ENCODE measurements around the gene UCP3.

The UCP3 gene

GRCh38 chr11:74018331-74019005 is 9.6 kb upstream of the UCP3 start:
- FAIRE-seq: no peak

GRCh38 chr11:74017631-74018030 is 8.7 kb upstream of the UCP3 start:
- no peak for FAIRE-seq

GRCh38 chr11:74015919-74016684 is 7.2 kb upstream of the UCP3 start:
- no peak for FAIRE-seq

GRCh38 chr11:74014880-74015279 is 6.0 kb upstream of the UCP3 start:
- FAIRE-seq: no peak

- FAIRE-seq: no peak
Measured at GRCh38 chr11:74013141-74013540, 4.3 kb upstream of the UCP3 start.

DNA sequence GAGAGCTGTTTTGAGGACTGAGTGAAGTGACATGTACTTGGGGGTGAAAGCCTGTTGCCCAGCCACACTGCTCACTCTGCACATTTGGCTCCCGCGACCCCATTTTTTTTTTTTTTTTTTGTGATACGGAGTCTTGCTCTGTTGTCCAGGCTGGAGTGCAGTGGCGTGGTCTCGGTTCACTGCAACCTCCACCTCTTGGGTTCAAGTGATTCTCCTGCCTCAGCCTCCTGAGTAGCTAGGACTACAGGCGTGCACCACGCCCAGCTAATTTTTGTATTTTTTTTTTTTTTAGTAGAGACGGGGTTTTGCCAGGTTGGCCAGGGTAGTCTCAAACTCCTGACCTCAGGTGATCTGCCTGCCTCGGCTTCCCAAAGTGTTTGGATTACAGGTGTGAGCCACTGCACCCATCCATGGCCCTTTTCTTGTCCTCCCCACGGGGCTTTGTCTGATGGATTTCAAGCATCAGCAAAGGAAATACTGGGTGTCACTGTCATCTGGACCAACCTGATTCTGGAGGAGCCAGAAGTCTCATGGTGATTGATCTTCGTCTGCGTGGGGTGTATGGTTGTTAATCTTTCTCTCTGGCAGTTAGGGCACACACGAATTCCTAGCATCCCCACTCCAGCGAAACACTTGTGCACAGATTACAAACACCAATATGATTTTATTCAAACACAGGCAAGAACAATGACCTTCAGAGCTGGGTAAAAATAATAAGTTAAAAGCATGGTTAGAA is 3.4 kb upstream of the UCP3 start:
- FAIRE-seq: no peak

- FAIRE-seq: no peak
Measured at GRCh38 chr11:74011360-74012073, 2.6 kb upstream of the UCP3 start.

DNA sequence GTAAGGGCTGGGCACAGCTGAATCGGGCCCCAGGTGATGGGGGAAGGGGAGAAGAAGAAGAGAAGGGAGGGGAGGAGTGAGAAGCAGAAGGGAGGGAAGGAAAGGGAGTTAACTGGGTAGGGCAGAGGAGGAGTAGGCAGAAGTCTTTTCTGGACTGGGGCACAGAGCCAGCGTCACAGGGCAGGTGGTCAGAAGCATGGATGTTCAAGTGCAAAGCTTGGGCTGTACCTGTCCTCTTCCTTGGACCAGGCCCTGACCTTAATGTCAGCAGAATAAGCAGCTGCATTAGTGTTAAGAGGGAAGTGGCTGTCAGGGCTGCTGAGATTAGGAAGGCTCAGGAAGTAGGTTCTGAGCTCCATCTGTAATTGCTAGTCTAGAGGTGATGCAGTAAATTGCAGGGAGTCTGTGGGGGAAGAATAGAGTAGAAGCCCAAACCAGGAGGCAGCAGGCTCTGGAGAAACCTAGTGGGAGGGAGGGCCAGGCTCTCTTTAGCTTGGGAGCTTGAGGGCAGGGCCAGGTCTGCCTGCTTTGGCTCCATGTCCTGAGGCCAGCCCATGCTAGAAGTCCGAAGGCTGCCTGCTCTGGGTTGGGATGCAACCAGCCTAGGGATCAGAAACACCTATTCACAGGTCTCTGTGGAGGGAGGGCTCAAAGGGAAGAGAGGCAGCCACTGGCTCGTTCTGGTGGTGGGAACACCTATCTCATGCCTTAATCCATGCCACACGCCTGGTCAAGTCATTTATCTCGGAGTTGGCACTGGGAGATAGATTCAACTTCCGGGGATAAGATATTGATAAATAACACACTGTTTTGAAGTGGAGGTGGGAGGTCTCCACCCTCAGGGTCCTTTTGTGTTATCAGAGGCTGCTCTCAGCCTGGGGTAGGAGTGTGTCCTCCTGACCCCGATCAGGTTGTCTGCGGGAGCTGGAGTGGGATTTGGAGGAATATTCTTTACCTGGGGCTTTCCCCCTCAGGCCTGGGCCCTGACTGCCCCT is 1.7 kb upstream of the UCP3 start:
- FAIRE-seq: no peak

- FAIRE-seq: no peak
Measured at GRCh38 chr11:74009675-74010305, 905 bp upstream of the UCP3 start.

- no peak for FAIRE-seq
Measured at GRCh38 chr11:74009230-74009547, 304 bp upstream of the UCP3 start.

GRCh38 chr11:74007691-74008372 is 1.1 kb downstream of the UCP3 start:
- no peak for FAIRE-seq

- no peak for FAIRE-seq
Measured at GRCh38 chr11:74006743-74007304, 2.1 kb downstream of the UCP3 start.

- FAIRE-seq: no peak
Measured at GRCh38 chr11:74005721-74006517, 3.0 kb downstream of the UCP3 start.

DNA sequence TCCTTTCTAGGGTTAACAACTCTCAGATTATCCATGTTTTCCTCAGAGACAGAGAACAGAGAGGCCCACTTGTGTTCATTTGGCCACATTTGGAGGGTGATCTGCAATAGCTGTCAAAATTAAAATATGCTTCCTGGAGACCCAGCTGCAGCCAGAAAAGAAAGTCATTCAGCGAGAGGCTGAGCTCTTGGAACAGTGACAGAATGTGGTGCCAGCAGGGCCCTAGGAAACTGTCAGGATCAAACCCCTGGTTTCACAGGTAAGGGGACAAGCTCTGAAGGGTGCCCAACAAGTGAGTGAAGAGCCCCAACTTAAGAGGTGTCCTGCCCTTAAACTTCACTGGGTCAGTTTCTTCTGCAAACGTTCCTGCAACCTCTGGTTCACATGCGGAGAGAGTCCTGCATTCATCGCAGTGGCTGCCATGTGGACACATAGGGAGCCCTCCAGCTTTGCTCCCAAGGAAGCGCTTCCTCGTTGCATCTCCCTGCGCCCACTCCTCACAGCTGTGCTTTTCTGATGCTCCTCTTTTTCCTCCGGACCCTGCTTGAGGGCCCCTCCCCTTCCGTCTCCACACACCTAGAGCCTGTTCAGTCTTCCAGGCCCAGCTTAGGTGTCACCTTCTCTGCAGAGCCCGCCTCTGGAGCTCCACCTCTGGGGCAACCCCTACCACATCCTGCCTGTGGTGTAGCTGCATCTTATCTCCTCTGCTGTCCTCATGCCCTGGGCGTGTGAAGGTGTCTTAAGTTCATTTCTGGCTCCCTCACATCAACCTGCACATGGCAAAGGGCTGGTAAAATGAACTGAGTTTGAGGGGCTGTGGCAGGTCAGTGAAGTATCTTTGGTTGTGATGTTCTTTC is 3.9 kb downstream of the UCP3 start:
- FAIRE-seq: no peak

DNA sequence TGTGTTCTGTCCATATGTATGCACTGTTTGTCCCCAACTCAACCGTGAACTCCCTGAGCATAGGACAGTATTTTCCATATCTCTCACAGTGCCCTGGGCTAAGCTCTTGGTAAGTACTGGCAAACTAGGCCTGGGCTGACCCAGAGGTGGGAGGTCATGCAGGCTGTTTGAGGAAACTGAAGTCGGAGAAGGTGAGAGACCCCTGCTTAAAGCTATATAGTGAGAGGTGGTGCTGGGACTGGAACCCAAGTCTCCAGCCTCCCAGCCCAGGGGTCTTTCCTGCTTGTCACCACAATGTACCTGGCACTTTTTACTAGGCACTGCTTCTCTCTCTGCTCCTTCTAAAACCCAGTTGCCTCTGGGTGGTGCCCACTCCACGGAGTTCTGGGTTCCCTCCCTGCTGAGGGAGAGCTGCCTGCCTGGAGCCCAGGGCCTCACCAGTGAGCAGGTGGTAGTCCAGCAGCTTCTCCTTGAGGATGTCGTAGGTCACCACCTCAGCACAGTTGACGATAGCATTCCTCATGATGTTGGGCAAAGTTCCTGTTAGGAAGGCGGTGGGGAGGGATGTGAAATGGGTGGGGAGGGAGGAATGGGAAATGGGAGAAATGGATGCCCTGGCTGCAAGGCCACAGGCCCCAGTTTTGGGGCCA is 4.7 kb downstream of the UCP3 start:
- FAIRE-seq: no peak

DNA sequence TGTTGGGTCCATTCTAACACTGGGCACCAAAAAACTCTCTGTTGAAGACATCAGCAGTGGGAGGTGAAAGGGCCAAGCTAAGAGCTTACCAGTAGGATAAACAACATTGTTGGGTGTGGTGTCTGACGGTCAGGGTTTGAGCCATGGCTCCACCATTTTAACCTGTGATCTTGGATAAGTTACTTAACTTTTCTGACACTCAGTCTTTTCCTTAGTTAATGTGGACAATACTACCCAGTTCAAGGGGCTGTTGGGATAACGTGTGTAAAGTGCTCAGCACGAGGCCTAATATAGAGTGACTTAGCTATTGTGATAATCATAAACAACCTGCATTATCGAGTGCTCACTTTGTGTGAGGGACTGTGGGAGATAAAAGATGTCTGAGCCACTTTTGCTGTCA is 6.1 kb downstream of the UCP3 start:
- FAIRE-seq: no peak

DNA sequence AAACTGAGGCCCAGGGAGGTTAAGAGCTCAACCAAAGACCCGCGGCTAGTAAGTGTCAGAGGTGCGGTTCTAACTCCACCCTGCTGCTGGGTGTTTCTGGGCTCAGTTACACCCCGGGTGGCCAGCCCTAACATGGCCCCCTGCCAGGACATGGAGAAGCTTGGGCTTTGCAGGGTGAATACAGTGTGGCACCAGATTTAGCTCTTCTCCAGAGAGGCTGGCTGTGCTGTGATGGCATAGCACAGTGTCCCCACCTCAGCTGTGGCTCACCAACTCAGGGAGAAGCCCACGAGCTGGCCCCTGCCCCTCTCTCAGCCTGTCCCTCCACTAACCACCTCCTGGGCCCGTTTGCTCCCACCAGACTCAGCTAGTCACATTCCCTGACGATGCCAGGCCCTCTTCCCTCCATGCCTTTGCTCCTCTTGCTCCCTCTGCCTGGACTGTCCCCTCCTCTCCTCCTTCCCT is 7.0 kb downstream of the UCP3 start:
- no peak for FAIRE-seq
